ENCODE measurements around the gene IFNLR1. TPM values are rescaled to one million over a fixed set of nuclear protein-coding genes. Genes with fewer than 3 reads are reported as not detected.

IFNLR1 gene
- total RNA-seq, 2 donors from 2014 or later = 7.9 to 16.8 TPM

- no peak for DNase-seq
- H3K27ac ChIP-seq = no peak overlapping the region
- TF ChIP-seq, protein P1, sequence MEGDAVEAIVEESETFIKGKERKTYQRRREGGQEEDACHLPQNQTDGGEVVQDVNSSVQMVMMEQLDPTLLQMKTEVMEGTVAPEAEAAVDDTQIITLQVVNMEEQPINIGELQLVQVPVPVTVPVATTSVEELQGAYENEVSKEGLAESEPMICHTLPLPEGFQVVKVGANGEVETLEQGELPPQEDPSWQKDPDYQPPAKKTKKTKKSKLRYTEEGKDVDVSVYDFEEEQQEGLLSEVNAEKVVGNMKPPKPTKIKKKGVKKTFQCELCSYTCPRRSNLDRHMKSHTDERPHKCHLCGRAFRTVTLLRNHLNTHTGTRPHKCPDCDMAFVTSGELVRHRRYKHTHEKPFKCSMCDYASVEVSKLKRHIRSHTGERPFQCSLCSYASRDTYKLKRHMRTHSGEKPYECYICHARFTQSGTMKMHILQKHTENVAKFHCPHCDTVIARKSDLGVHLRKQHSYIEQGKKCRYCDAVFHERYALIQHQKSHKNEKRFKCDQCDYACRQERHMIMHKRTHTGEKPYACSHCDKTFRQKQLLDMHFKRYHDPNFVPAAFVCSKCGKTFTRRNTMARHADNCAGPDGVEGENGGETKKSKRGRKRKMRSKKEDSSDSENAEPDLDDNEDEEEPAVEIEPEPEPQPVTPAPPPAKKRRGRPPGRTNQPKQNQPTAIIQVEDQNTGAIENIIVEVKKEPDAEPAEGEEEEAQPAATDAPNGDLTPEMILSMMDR (IDR thresholded peaks at IDR 0.05) = no peak
- intact Hi-C loops (cut with DNase I) = loop anchor here (5.0 kb wide), 1 partner anchor 41 kb away; no protein-coding TSS in a partner anchor
- H3K27me3 ChIP-seq = no peaks in the 10 kb centered on the region
- H3K4me1 ChIP-seq = peaks cover 1% of the 10 kb centered on the region
- H3K36me3 ChIP-seq = no peaks in the 10 kb centered on the region
- no peak overlapping the region for H3K4me3 ChIP-seq
- H3K9ac ChIP-seq (ENCODE audit: low read depth in 2 of 2, low read length in 2 of 2) = no peak overlapping the region
- H3K9me3 ChIP-seq = no peaks in the 10 kb centered on the region
Measured at GRCh38 chr1:24113641-24114033, 73.5 kb downstream of the IFNLR1 start.

- H3K36me3 ChIP-seq = no peaks in the 10 kb centered on the region
- peaks cover 7% of the 10 kb centered on the region for H3K4me1 ChIP-seq
- TF ChIP-seq, protein P1 (IDR thresholded peaks at IDR 0.05) = no peak
- H3K9ac ChIP-seq (ENCODE audit: low read depth in 2 of 2, low read length in 2 of 2) = no peak within 1 kb of the TSS
- H3K27me3 ChIP-seq = no peaks in the 10 kb centered on the region
- intact Hi-C loops (cut with DNase I) = loop anchor here (5.0 kb wide), 1 partner anchor 40 kb away; no protein-coding TSS in a partner anchor
- H3K4me3 ChIP-seq = no peak within 1 kb of the TSS
- peak; percentile 73 for DNase-seq
- H3K27ac ChIP-seq = no peak within 1 kb of the TSS
- H3K9me3 ChIP-seq = no peaks in the 10 kb centered on the region
Measured at GRCh38 chr1:24111996-24112779, 74.9 kb downstream of the IFNLR1 start, which contains the start of gene MYOM3. Gene MYOM3 (minus strand): TSS chr1:24112135. CDS start chr1:24108636, 3,499 bp downstream.

GRCh38 chr1:24111262-24111995, 75.7 kb downstream of the IFNLR1 start:
- H3K4me1 ChIP-seq = peaks cover 7% of the 10 kb centered on the region
- TF ChIP-seq, protein P1 (IDR thresholded peaks at IDR 0.05) = no peak
- no peak overlapping the region for H3K4me3 ChIP-seq
- DNase-seq = no peak
- no peaks in the 10 kb centered on the region for H3K9me3 ChIP-seq
- no peak overlapping the region for H3K9ac ChIP-seq (ENCODE audit: low read depth in 2 of 2, low read length in 2 of 2)
- intact Hi-C loops (cut with DNase I) = loop anchor here (5.0 kb wide), 1 partner anchor 39 kb away; no protein-coding TSS in a partner anchor
- H3K27me3 ChIP-seq = no peaks in the 10 kb centered on the region
- H3K27ac ChIP-seq = no peak overlapping the region
- no peaks in the 10 kb centered on the region for H3K36me3 ChIP-seq

- TF ChIP-seq, protein P1 (IDR thresholded peaks at IDR 0.05) = no peak
- no peaks in the 10 kb centered on the region for H3K9me3 ChIP-seq
- H3K9ac ChIP-seq (ENCODE audit: low read depth in 2 of 2, low read length in 2 of 2) = no peak overlapping the region
- H3K27me3 ChIP-seq = no peaks in the 10 kb centered on the region
- no peak overlapping the region for H3K27ac ChIP-seq
- DNase-seq = no peak
- intact Hi-C loops (cut with DNase I) = loop anchor here (5.0 kb wide), 1 partner anchor 38 kb away; no protein-coding TSS in a partner anchor
- peaks cover 7% of the 10 kb centered on the region for H3K4me1 ChIP-seq
- H3K4me3 ChIP-seq = no peak overlapping the region
- H3K36me3 ChIP-seq = no peaks in the 10 kb centered on the region
Measured at GRCh38 chr1:24110642-24111261, 76.3 kb downstream of the IFNLR1 start.
